Neural cell (in vitro differentiated cells): ENCODE results near the gene EFNA4. TPM values are rescaled to one million over a fixed set of nuclear protein-coding genes. Genes with fewer than 3 reads are reported as not detected.

ENCODE experiments used
- H2AFZ ChIP-seq: fragments of 200-600, 300-800 bp; sonication (generic), shearing (Covaris generic); 2 replicates; pipeline ENCODE4 v1.6.0; 2014; ENCODE audit warnings: low read depth, mild to moderate bottlenecking, antibody characterized with exemption, low read length, moderate library complexity
- H3F3A ChIP-seq: fragments of 200-600 bp; shearing (Covaris generic); 2 replicates; pipeline ENCODE4 v1.6.1; 2016; ENCODE audit warnings: mild to moderate bottlenecking, moderate library complexity, mixed read lengths, antibody characterized with exemption, low read length; ENCODE audit not compliant: insufficient read depth, poor library complexity, severe bottlenecking
- H3K27ac ChIP-seq: fragments of 200-600, 300-800 bp; sonication (generic), shearing (Covaris generic); 2 replicates; pipeline ENCODE4 v1.5.1; 2014; ENCODE audit warnings: mild to moderate bottlenecking, low read length, moderate library complexity
- H3K27me3 ChIP-seq: fragments of 300-800, 200-600 bp; sonication (generic), shearing (Covaris generic); 2 replicates; pipeline ENCODE4 v1.6.0; 2014; ENCODE audit warnings: mild to moderate bottlenecking, low read depth, low read length, moderate library complexity; ENCODE audit not compliant: insufficient read depth
- H3K36me3 ChIP-seq: fragments of 300-800, 200-600 bp; sonication (generic), shearing (Covaris generic); 2 replicates; pipeline ENCODE4 v1.5.1; 2014; ENCODE audit warnings: mild to moderate bottlenecking, antibody characterized with exemption, low read length, moderate library complexity; ENCODE audit not compliant: insufficient read depth
- H3K4me2 ChIP-seq: fragments of 300-800, 200-600 bp; sonication (generic), shearing (Covaris generic); 2 replicates; pipeline ENCODE4 v1.6.0; 2014; ENCODE audit warnings: mild to moderate bottlenecking, low read length
- H3K4me3 ChIP-seq: fragments of 300-800, 200-600 bp; sonication (generic), shearing (Covaris generic); 2 replicates; pipeline ENCODE4 v1.5.1; 2014; ENCODE audit warnings: mild to moderate bottlenecking, low read length, moderate library complexity
- H3K79me2 ChIP-seq: fragments of 200-600 bp; shearing (Covaris generic); replicated peaks from 2 replicates; pipeline ENCODE4 v1.6.0; 2014; ENCODE audit warnings: mild to moderate bottlenecking, low read length, moderate library complexity; ENCODE audit not compliant: insufficient read depth
- H3K9ac ChIP-seq: fragments of 300-800, 200-600 bp; sonication (generic), shearing (Covaris generic); 2 replicates; pipeline ENCODE4 v1.6.1; 2016; ENCODE audit warnings: mild to moderate bottlenecking, low read length, mixed read lengths
- H3K9me2 ChIP-seq: fragments of 200-600 bp; shearing (Covaris generic); 2 replicates; pipeline ENCODE4 v1.6.1; 2016; ENCODE audit warnings: mild to moderate bottlenecking, low read length, mixed read lengths; ENCODE audit not compliant: insufficient read depth
- H3K9me3 ChIP-seq: fragments of 200-600, 300-800 bp; sonication (generic), shearing (Covaris generic); 2 replicates; pipeline ENCODE4 v1.6.1; 2016; ENCODE audit warnings: mild to moderate bottlenecking, mixed run types, low read length, moderate library complexity, mixed read lengths
- H4K20me1 ChIP-seq: fragments of 200-600 bp; shearing (Covaris generic); 2 replicates; pipeline ENCODE4 v1.6.1; 2016; ENCODE audit warnings: mild to moderate bottlenecking, mixed run types; ENCODE audit not compliant: insufficient read depth
- EP300 ChIP-seq: fragments of 450-650 bp; conservative IDR thresholded peaks from 2 replicates; pipeline ENCODE4 v1.6.1; 2014; ENCODE audit warnings: antibody characterized with exemption, mild to moderate bottlenecking, moderate library complexity; ENCODE audit not compliant: poor library complexity, severe bottlenecking
- EZH2 ChIP-seq: fragments of 200-600, 300-800 bp; shearing (Covaris generic), sonication (generic); IDR thresholded peaks from 2 replicates; pipeline ENCODE4 v1.6.1; 2014; ENCODE audit warnings: antibody characterized with exemption, low read length, borderline replicate concordance, mild to moderate bottlenecking; ENCODE audit not compliant: insufficient read depth, poor library complexity, severe bottlenecking
- MXI1 ChIP-seq: fragments of 450-650 bp; conservative IDR thresholded peaks from 2 replicates; pipeline ENCODE4 v1.6.1; 2014; ENCODE audit warnings: antibody characterized with exemption, mild to moderate bottlenecking; ENCODE audit not compliant: poor library complexity, severe bottlenecking
- POLR2AphosphoS5 ChIP-seq: IDR thresholded peaks from 2 replicates; pipeline ENCODE4 v1.6.1; 2012
- RAD21 ChIP-seq: fragments of 450-650 bp; conservative IDR thresholded peaks from 2 replicates; pipeline ENCODE4 v1.6.1; 2014; ENCODE audit warnings: antibody characterized with exemption, mild to moderate bottlenecking, moderate library complexity
- SMC3 ChIP-seq: fragments of 450-650 bp; conservative IDR thresholded peaks from 2 replicates; pipeline ENCODE4 v1.6.1; 2014; ENCODE audit warnings: antibody characterized with exemption, mild to moderate bottlenecking, moderate library complexity; ENCODE audit not compliant: poor library complexity
- TAF1 ChIP-seq: IDR thresholded peaks from 2 replicates; pipeline ENCODE4 v1.6.1; 2012; ENCODE audit warnings: low read depth
- polyA plus RNA-seq: library from polyadenylated mRNA; depleted of rRNA; stranded (reverse); fragments of >200 nt; gene quantifications from 2 replicates; pipeline ENCODE4 v1.2.3, GENCODE V29; 2014
- TF ChIP-seq, protein P1 (sequence below): IDR thresholded peaks from 2 replicates; pipeline ENCODE4 v1.6.1; 2012; ENCODE audit warnings: borderline replicate concordance
- TF ChIP-seq, protein P2 (sequence below): fragments of 450-650 bp; IDR thresholded peaks from 2 replicates; pipeline ENCODE4 v1.5.1; 2014; ENCODE audit warnings: antibody characterized with exemption, mild to moderate bottlenecking, moderate library complexity; ENCODE audit not compliant: poor library complexity, severe bottlenecking

Gene EFNA4
- polyA plus RNA-seq, 1 donor from 2014 or later = 1.2 TPM

DNA sequence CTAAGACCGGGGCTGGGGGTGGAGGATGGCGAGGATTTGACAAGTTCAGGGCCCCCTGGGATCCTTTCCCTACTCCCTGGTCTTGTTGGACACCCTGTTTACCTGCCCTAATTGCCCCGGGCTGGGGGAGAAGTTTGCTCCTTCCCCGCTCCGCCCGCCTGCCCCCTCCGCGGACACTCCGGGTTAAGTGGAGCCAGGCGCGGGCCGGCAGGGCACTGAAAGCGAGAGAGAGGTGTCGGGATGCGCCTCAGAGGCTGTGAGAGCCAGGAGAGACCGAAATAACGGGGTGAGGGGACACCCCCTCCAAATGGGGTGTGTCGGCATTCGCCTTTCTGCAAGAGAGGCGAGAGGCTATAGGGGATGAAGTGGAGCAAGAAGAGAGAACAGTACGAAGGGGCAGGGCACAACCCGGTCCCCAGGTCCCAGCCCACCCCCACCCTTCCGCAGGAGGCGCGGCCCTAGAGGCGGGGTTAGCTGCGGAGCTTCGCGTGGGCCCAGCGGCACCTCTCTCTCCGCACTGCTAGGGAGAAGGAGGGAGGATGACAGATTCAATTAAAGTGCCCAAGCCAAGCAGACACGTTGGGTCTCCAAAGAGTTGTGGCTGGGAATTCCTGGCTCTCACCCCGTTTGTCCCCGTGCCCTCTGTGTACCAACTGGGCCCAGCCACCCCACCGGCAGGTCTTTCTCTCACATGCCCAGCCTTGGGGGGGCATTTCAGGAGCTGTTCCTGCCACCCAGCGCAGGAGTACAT lies 18.9 kb downstream of the EFNA4 start:
- peak overlapping the region; percentile 10 for H3K4me2 ChIP-seq
- H3K27me3 ChIP-seq = no peaks in the 10 kb centered on the region
- no peak overlapping the region for H2AFZ ChIP-seq
- peak overlapping the region; percentile 99 for H3K4me3 ChIP-seq
- peaks cover 7% of the 10 kb centered on the region for H3F3A ChIP-seq
- H3K9me3 ChIP-seq = no peaks in the 10 kb centered on the region
- no peaks in the 10 kb centered on the region for H3K9me2 ChIP-seq
- no peaks in the 10 kb centered on the region for H3K36me3 ChIP-seq
- H4K20me1 ChIP-seq = peaks cover 33% of the 10 kb centered on the region
- peaks cover 27% of the 10 kb centered on the region for H3K79me2 ChIP-seq
- no peak overlapping the region for H3K27ac ChIP-seq
- TF ChIP-seq POLR2AphosphoS5 (no peak), EZH2 (no peak), EP300 (no peak), SMC3 (no peak), MXI1 (no peak), TAF1 (no peak), RAD21 (no peak)
- TF ChIP-seq, protein P1, sequence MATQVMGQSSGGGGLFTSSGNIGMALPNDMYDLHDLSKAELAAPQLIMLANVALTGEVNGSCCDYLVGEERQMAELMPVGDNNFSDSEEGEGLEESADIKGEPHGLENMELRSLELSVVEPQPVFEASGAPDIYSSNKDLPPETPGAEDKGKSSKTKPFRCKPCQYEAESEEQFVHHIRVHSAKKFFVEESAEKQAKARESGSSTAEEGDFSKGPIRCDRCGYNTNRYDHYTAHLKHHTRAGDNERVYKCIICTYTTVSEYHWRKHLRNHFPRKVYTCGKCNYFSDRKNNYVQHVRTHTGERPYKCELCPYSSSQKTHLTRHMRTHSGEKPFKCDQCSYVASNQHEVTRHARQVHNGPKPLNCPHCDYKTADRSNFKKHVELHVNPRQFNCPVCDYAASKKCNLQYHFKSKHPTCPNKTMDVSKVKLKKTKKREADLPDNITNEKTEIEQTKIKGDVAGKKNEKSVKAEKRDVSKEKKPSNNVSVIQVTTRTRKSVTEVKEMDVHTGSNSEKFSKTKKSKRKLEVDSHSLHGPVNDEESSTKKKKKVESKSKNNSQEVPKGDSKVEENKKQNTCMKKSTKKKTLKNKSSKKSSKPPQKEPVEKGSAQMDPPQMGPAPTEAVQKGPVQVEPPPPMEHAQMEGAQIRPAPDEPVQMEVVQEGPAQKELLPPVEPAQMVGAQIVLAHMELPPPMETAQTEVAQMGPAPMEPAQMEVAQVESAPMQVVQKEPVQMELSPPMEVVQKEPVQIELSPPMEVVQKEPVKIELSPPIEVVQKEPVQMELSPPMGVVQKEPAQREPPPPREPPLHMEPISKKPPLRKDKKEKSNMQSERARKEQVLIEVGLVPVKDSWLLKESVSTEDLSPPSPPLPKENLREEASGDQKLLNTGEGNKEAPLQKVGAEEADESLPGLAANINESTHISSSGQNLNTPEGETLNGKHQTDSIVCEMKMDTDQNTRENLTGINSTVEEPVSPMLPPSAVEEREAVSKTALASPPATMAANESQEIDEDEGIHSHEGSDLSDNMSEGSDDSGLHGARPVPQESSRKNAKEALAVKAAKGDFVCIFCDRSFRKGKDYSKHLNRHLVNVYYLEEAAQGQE = no peak
- TF ChIP-seq, protein P2, sequence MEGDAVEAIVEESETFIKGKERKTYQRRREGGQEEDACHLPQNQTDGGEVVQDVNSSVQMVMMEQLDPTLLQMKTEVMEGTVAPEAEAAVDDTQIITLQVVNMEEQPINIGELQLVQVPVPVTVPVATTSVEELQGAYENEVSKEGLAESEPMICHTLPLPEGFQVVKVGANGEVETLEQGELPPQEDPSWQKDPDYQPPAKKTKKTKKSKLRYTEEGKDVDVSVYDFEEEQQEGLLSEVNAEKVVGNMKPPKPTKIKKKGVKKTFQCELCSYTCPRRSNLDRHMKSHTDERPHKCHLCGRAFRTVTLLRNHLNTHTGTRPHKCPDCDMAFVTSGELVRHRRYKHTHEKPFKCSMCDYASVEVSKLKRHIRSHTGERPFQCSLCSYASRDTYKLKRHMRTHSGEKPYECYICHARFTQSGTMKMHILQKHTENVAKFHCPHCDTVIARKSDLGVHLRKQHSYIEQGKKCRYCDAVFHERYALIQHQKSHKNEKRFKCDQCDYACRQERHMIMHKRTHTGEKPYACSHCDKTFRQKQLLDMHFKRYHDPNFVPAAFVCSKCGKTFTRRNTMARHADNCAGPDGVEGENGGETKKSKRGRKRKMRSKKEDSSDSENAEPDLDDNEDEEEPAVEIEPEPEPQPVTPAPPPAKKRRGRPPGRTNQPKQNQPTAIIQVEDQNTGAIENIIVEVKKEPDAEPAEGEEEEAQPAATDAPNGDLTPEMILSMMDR = no peak
- H3K9ac ChIP-seq = peak overlapping the region; percentile 99

DNA sequence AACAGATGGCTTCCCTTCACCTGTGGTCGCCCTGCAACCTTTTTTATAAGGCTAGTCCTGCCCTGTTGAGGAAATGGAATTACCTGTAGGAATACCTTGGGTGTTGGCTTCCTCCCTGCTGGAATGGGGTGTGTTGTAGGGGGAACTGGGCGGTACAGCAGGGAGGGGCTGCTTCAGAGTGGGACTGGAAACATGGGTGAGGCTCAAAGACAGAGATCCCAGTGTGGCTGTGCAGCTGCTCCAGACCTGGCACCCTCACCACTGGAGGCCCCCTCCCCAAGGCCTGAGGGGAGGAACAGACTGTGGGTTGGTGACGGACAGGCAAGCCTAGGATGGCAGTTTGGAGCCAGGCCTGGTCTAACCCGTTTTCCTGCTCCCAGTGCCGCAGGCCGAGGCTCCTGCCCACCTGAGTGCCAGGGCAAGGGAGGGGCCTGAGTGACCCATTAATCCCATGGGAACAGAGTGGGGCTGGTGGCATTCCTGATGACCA lies 19.6 kb downstream of the EFNA4 start:
- Histone ChIP-seq H4K20me1 (peaks cover 33% of the 10 kb centered on the region), H3K9me3 (no peaks in the 10 kb centered on the region), H3K9ac (peak overlapping the region; percentile 44), H3K4me2 (no peak overlapping the region), H2AFZ (no peak overlapping the region), H3K27ac (no peak overlapping the region), H3K79me2 (peaks cover 27% of the 10 kb centered on the region), H3K4me3 (peak overlapping the region; percentile 99), H3K36me3 (no peaks in the 10 kb centered on the region), H3F3A (peaks cover 7% of the 10 kb centered on the region), H3K27me3 (no peaks in the 10 kb centered on the region), H3K9me2 (no peaks in the 10 kb centered on the region)
- TF ChIP-seq POLR2AphosphoS5 (no peak), EZH2 (no peak), EP300 (no peak), RAD21 (no peak), TAF1 (no peak), SMC3 (no peak), MXI1 (no peak)
- TF ChIP-seq, protein P1 = no peak
- TF ChIP-seq, protein P2 = no peak
